ENCODE measurements around the gene CDK8.
"Not testable (repeated sequence)": the region's sequence is repeated elsewhere in the genome, so short reads cannot be mapped to it uniquely, and the experiment has no call there.

Gene CDK8

GRCh38 chr13:26312019-26312418 is 58.1 kb downstream of the CDK8 start:
- not testable (repeated sequence) for DNase-seq

- DNase-seq: not testable (repeated sequence)
Measured at GRCh38 chr13:26316095-26316494, 62.2 kb downstream of the CDK8 start.

GRCh38 chr13:26320766-26321165 is 66.8 kb downstream of the CDK8 start:
- DNase-seq: no peak

GRCh38 chr13:26323127-26323526 is 69.2 kb downstream of the CDK8 start:
- no peak for DNase-seq

- no peak for DNase-seq
Measured at GRCh38 chr13:26323764-26324163, 69.8 kb downstream of the CDK8 start.

GRCh38 chr13:26324294-26324693 is 70.4 kb downstream of the CDK8 start:
- no peak for DNase-seq

- DNase-seq: no peak
Measured at GRCh38 chr13:26324867-26325266, 70.9 kb downstream of the CDK8 start.

GRCh38 chr13:26325876-26326275 is 71.9 kb downstream of the CDK8 start:
- no peak for DNase-seq

GRCh38 chr13:26326562-26326961 is 72.6 kb downstream of the CDK8 start:
- no peak for DNase-seq

GRCh38 chr13:26327940-26328725 is 74.2 kb downstream of the CDK8 start:
- DNase-seq: no peak

- DNase-seq: no peak
Measured at GRCh38 chr13:26335158-26335557, 81.2 kb downstream of the CDK8 start.

GRCh38 chr13:26340807-26341206 is 86.9 kb downstream of the CDK8 start:
- DNase-seq: no peak

GRCh38 chr13:26342898-26343297 is 89.0 kb downstream of the CDK8 start:
- DNase-seq: no peak

- no peak for DNase-seq
Measured at GRCh38 chr13:26343816-26344215, 89.9 kb downstream of the CDK8 start.

GRCh38 chr13:26344980-26345379 is 91.1 kb downstream of the CDK8 start:
- no peak for DNase-seq

- DNase-seq: no peak
Measured at GRCh38 chr13:26348966-26349365, 95.0 kb downstream of the CDK8 start.

GRCh38 chr13:26362261-26362660 is 108.3 kb downstream of the CDK8 start:
- DNase-seq: no peak

- no peak for DNase-seq
Measured at GRCh38 chr13:26370553-26370952, 116.6 kb downstream of the CDK8 start.

- no peak for DNase-seq
Measured at GRCh38 chr13:26372747-26373146, 118.8 kb downstream of the CDK8 start.

GRCh38 chr13:26376430-26376829 is 122.5 kb downstream of the CDK8 start:
- DNase-seq: no peak

- DNase-seq: no peak
Measured at GRCh38 chr13:26377038-26377437, 123.1 kb downstream of the CDK8 start.

- DNase-seq: no peak
Measured at GRCh38 chr13:26378116-26378515, 124.2 kb downstream of the CDK8 start.

- no peak for DNase-seq
Measured at GRCh38 chr13:26379831-26380230, 125.9 kb downstream of the CDK8 start.

- DNase-seq: no peak
Measured at GRCh38 chr13:26380930-26381329, 127.0 kb downstream of the CDK8 start.
